RPMI8226 (cell line): ENCODE results near the gene LRTM1.

Experiments used
- DNase-seq: peaks from one replicate; pipeline ENCODE4 v3.0.0-alpha.2; 2015

LRTM1 gene

DNA sequence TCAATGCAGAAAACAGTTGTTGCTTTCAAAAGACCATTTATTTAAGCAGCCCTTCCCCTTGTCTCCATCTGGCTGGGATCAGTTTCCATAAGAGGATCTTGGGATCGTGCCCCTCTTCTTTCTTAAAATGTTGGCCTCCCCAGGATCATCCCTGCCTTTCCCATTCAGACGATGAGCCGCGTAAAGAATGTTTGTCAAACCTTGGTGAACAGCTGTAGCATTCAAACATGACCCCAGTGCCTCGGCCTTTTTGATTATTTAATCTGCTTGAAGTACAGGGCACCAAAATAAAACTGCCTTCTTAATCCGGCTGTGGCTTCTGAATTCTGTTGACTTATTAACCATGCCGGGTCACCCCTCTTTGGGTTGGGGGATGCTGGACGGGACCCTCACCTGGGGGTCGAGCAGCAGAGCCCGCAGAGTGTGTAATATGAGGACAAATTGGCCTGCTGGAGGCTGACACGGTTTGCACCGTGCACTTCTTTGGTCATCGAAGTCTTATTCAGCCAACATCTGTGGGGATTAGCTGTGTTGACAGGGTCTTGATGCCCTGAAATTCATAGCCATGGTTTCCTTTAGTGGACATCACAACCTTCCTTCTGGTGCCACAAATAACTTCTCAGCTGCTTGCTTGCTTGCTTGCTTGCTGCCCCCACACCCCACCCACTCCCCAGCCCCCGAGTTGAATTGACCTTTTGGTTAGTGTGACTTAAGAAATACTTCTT lies at the start of gene LRTM1:
TSS of gene LRTM1 (minus strand) at position 14 of the 725 bp plus-strand sequence. CDS start 148 bp downstream, outside the sequence.
- DNase-seq = no peak

- no peak for DNase-seq
These were observed 49.6 kb upstream of the LRTM1 start for GRCh38 chr3:54977439-54977838.

- no peak for DNase-seq
These were observed 43.0 kb upstream of the LRTM1 start for GRCh38 chr3:54970895-54971294.

DNA sequence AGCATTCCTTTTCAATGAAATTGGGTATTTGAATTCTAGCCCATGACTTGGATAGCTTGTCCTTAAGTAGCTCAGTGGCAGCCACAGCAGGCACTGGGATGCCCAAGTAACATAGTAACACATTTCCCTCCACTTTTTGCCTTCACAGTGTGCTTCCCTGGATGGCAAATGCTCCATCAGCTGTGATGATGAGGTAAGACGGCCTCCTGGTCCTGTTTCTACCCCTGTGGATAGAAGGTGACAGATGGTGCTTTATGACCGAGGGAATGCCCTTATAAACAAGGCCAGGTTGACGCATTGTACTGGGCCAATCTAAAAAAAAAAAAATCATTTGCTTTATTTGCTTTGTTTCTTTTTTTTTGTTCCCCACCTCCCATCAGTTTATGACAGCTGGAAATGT lies 41.8 kb upstream of the LRTM1 start:
- no peak for DNase-seq

GRCh38 chr3:54968546-54969172 lies 40.8 kb upstream of the LRTM1 start:
- DNase-seq = no peak

GRCh38 chr3:54967731-54968161 lies 39.9 kb upstream of the LRTM1 start:
- DNase-seq = no peak

GRCh38 chr3:54966979-54967378 lies 39.1 kb upstream of the LRTM1 start:
- DNase-seq = no peak

- DNase-seq = no peak
These were observed 37.9 kb upstream of the LRTM1 start for GRCh38 chr3:54965746-54966145.

DNA sequence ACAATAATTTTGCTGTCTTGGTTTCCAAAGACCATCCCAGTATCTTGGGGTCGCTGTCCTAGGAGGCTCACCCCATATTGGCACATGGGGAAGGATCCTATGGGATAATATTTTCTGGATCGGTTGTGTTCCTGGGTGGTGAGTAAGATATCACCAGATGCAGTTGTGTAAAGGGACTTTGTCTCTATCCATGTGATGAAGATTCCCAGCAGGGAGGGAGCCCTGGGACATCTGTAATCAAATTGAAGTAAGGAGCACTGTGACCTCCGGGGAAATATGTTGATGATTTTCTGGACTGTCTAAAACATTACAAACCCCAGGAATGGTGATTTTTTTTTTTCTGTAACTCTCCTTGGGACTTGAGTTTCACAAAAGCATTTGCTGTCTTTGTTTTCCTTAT lies 36.2 kb upstream of the LRTM1 start:
- DNase-seq = no peak

- DNase-seq = no peak
These were observed 35.8 kb upstream of the LRTM1 start for GRCh38 chr3:54963641-54964040.

DNA sequence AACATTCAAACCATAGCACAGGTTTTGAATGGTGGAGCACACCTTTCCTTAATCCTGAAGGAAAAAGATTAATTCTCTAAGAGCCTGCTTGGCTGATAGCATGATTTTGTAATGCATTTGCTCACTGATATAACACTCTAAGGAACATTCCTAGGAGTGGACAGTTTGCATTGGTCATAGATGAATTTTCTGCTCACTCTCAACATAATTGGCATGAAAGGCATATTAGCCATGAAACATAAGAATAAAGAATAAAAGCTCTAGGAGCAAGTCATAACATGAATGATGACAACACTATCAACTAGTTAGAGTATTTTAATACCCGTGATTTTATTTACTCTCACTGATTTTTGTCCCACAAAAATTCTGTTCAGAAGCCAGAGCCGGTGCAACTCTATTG lies 34.3 kb upstream of the LRTM1 start:
- DNase-seq = no peak

GRCh38 chr3:54960701-54961100 lies 32.8 kb upstream of the LRTM1 start:
- DNase-seq = no peak

DNA sequence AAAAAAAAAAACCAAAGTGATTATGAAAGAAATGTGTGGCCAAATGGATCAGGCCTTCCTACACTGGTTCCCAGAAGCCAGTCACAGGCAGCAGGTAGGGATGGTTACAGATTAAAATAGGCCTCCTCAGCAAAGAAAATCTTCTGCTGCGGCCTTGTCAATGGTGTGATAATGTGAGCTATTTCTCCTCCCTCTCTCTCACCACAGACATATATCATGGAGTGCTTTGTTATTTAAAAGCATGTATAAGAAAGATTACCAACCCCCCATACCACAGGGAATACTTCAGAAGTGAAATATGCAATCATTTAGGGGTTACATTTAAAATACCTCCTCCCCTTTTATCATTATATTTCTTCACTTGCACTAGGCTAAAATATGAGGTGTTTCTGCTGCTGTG lies 32.2 kb upstream of the LRTM1 start:
- no peak for DNase-seq

DNA sequence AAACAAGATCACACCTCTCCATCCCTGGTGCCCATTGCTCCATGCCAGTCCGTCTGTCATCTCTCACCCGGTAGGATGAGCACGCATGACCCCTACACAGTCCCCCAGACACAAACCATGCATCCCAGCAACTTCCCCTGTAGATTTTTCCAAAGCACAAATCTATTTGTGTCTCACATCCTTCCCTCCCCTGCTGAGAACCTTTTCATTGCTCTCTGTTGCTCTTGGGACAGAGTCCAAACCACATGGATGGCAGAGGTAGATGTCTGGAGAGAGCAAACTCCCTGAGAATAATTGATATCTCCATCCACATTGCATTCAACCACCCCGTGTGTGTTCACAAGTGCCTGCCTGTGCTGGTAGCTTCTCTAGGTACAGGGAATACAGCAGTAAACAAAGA lies 29.9 kb upstream of the LRTM1 start:
- DNase-seq = no peak

GRCh38 chr3:54955941-54956340 lies 28.1 kb upstream of the LRTM1 start:
- DNase-seq = no peak

GRCh38 chr3:54955496-54955895 lies 27.6 kb upstream of the LRTM1 start:
- DNase-seq = no peak

DNA sequence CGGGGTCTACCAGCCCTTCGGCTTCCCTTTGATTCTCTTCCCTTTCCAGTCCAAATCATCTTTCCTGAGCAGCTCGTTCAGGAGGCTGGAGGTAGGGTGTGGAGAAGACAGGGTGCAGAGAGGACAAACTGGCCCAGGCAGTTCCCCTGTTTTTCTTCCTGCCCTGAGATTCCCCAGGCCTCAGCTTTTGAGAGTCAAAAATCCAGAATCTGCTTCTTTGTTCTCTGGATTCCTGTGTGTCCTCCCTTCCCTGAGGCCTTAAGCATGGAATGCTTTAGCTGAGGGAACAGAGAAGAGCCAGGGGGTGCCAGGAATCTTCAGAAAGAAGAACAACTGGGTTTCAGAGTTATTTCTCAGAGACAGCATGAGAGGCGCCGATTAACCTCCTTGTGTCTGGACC lies 26.7 kb upstream of the LRTM1 start:
- no peak for DNase-seq

DNA sequence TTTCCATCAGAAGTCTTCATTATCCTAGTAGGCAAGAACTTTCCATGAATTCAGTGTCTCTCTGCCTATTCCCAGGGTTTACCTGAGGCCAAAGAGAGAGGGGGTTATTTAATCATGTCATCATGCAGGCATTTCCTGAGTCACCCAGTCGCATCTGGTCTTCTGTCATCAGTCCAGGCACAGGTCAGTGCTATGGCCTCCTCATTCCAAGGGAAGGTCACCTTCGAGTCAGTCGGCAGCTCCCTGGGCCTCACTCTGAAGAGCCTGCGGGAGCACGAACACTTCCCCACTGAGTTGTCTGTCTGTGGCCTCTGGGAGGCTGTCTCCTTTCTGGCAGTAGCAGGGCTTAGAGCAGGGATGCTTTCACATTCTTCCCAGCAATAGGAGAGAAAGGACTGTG lies 26.2 kb upstream of the LRTM1 start:
- no peak for DNase-seq

DNA sequence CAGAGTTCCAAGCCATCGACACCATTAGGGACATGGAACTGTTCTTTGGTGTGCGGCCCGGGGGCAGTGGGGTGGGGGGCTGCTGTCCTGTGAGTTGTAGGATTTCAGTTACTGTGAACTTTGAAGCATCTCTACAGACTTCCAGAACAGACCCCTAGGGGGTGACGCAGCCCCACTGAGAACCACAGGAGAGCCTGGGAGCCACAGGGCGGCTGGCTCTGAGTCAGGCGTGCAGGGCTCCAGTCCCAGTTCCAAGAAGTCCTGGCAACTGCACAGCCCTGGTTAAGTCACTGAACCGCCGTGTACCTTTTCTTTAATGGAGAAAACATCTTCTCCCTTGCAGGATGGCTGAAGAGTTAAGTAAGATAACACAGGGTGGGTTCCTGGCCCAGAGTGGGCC lies 23.5 kb upstream of the LRTM1 start:
- no peak for DNase-seq

DNA sequence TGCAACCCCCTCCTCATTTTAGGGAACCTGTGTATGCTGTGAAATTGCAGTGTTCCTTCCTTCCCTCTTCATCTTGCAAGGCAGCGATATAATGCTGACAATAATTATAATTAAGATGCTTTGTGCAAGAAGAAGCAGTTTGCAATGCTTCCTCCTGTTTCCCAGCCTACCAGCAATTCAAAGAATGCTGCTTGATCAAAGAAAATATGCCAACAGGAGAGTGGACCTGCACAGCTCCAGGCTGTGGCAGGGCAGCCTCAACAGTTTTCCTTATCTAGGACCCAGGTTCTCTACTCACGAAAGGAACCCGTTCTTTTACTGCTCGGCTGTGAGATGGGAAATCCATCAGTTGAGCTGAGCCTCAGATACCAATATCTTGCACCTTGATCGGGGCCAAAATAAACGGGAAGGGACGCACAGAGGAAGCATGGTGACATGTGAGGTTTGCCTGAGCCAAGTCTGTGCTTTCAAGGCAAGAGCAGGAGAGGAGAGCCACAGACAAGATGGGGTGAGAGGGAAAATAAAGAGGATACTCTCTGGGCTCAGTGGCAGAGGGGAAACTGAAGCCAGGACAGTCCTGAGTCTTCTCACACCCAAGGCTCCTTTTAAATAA lies 22.6 kb upstream of the LRTM1 start:
- DNase-seq = no peak

GRCh38 chr3:54949491-54950044 lies 21.7 kb upstream of the LRTM1 start:
- no peak for DNase-seq

DNA sequence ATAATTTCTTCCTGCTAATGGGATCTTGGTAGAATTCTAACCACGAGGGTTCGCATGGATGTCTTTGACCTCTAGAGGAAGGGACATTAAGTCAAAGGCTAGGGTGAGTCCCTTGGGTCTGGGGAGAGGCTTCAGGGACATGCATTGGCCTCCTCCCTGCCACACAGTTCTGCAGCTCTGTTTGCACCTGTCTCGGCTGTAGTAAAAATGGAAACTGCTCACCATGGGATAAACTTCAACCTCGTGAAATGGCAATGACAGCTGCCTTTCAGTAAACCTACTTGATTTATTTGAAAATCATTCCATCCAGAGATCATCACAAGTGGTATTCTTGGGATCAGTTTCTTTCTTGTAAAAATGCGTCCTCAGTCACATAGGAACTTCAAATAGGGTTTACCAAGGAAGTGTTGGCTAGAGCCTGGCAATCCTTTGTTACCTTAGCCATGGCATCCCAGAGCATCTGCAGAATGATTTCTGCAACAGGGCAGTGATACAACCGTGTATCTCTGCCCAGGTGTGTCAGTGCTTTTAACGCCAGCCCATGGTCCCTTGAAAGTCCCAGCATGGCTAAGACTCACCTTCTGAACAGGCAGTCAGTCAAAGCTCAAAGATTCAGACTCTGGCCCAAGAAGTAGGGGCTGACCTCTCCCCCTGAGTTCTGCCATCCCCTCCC lies 14.0 kb upstream of the LRTM1 start:
- DNase-seq = no peak

DNA sequence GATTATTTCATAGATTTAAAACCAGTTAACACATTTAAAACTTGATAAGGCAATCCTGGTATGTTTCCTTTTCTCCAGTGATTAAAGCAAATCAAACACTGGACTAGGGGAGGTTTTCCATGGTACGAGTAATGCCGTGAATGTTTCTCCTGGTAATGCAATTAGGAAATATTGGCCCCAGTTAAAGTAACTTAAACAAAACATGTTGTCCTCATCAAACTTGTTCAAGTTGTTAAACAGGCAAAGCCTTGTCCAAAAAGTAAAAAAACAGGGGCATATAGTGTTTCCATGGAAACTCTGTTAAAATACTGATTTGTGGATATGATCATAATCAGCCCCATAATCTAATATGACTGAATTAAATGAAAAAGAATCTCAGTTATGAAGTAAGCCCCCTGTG lies 13.1 kb upstream of the LRTM1 start:
- DNase-seq = no peak
